LNCaP clone FGC (cell line): ENCODE results near the gene POMT1.

Source experiments
- DNase-seq: peaks from one replicate; pipeline ENCODE4 v3.0.0-alpha.2; 2011; ENCODE audit warnings: low read depth
- H3K4me3 ChIP-seq: 2 replicates; pipeline ENCODE4 v1.5.1; 2011; ENCODE audit warnings: mild to moderate bottlenecking, low read depth, low read length, control low read depth
- TF ChIP-seq, protein P1 (sequence below): IDR thresholded peaks from 2 replicates; pipeline ENCODE4 v1.5.1; 2012; ENCODE audit warnings: mild to moderate bottlenecking; ENCODE audit not compliant: control insufficient read depth, insufficient read depth; ENCODE audit errors: extremely low read depth

The POMT1 gene

DNA sequence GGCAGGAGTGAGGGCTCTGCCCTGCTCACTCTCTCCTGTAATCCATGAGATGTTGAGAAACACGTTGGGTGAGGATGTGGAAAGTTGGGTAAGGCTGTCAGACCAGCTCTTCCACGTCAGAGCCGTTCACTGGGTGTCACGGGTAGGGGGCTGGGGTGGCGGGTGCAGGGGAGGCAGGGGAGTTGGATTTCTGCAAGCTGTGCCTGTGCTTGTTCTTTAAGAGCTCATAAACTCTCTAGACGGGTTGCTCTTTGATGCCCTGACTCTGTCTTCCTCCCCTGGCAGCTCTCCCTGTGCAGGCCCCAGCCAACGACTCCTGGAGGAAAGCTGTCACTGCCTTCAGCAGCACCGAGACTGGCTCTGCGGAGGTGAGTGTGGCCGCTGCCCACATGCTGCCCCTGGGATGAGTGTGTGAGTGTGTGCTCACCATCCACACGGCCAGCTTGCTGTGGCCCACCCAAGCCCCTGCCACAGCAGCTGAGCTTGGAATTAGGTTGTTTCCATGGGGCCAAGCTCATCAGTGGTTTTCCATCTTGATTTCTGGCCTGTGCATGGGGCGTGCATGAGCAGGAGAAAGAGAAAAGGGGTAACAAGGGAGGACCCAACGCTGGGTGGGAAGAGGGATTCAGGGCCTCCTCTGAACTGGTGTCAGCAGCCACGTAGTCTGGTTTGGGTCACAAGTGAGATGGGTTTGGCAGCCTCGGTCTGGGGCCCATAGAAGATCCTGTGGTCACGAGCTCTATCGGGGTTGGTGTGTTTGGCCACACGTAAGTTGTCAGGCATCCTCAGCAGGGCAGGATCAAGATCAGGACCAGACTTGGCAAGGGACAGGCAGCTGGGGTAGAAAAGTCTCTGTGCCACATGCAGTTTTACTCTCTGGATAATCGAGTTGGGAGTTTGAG, 21.0 kb upstream of the POMT1 start:
- DNase-seq, result peak; percentile 75

DNA sequence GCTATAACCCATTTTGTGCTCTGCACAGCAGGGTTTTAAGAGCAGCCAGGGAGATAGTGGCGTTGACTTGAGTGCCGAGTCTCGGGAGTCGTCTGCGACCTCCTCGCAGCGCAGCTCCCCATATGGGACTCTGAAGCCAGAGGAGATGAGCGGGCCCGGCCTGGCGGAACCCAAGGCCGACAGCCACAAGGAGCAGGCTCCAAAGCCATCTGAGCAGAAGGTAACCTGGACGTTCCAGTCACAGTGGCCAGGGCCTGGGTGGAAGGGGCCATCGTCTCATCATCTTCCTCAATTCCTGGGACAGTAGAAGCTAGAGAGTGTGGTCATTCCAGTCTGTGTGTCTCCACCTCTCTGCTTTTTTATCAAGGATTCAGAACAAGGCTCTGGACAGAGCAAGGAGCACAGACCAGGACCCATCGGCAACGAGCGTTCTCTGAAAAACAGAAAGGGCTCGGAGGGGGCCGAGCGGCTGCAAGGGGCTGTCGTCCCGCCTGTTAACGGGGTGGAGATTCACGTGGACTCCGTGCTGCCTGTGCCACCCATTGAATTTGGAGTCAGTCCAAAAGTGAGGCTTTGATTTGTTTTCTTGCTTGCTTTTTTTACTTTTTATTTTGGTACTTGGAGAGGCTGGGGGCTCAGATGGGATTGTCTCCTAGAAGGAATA, 20.2 kb upstream of the POMT1 start:
- H3K4me3 ChIP-seq, result no peak overlapping the region
- TF ChIP-seq, protein P1, sequence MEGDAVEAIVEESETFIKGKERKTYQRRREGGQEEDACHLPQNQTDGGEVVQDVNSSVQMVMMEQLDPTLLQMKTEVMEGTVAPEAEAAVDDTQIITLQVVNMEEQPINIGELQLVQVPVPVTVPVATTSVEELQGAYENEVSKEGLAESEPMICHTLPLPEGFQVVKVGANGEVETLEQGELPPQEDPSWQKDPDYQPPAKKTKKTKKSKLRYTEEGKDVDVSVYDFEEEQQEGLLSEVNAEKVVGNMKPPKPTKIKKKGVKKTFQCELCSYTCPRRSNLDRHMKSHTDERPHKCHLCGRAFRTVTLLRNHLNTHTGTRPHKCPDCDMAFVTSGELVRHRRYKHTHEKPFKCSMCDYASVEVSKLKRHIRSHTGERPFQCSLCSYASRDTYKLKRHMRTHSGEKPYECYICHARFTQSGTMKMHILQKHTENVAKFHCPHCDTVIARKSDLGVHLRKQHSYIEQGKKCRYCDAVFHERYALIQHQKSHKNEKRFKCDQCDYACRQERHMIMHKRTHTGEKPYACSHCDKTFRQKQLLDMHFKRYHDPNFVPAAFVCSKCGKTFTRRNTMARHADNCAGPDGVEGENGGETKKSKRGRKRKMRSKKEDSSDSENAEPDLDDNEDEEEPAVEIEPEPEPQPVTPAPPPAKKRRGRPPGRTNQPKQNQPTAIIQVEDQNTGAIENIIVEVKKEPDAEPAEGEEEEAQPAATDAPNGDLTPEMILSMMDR, result no peak
- DNase-seq, result no peak

More for the DNA sequence above, 21.0 kb upstream of the POMT1 start:
- TF ChIP-seq, protein P1, result no peak
- no peak overlapping the region for H3K4me3 ChIP-seq

DNA sequence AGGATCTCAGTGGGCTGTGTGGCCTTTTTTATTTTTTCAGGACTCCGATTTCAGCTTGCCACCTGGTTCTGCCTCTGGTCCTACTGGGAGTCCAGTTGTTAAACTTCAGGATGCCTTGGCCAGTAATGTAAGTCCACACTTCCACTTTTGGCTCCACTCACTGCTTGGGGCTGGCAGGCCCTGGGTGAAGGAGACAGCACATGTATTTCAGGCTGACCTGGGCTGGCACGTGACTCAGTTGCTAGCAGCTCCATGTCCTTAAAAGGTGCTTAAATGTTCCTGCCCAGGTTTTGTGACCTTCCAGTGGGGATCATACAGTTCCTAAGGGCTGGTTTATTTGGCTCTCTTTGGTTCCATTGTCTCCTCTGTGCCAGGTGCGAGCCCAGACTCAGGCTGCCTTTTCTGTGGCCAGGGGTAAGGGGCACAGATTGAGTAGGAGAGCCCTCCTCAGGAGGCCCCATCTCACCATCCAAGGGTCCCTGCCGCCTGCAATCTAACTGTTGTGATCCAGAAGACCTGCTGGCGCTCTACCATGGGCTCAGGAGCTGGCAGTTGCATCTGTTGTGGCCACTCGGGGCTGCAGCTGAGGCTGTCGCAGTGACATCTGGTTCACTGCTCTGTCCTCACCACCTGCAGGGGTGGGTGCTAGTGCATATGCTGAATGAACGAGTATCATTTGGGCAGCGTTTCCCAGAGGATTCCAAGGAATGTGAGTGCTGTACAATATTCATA, 19.2 kb upstream of the POMT1 start:
- no peak overlapping the region for H3K4me3 ChIP-seq
- TF ChIP-seq, protein P1, result no peak
- no peak for DNase-seq

DNA sequence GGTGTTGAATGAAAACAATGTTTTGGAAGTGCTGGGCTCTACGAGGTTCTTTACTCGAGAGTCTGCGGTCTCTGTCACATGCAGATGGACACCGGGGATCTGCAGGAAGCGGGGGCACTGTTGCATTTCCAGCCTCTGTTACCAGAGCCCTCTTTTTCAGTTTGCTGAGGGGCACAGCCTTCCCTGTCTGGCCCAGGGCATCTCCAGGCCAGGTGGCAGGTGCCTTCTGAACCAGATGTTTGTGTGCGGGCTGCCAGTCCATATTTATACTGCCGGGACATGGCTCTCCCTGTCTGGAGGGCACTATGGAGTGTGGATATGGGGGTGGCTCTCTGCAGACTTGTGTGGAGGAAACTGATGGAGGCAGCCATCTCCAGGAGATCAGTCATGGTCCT, 18.7 kb upstream of the POMT1 start:
- no peak for DNase-seq
- H3K4me3 ChIP-seq, result no peak overlapping the region
- TF ChIP-seq, protein P1, result no peak

DNA sequence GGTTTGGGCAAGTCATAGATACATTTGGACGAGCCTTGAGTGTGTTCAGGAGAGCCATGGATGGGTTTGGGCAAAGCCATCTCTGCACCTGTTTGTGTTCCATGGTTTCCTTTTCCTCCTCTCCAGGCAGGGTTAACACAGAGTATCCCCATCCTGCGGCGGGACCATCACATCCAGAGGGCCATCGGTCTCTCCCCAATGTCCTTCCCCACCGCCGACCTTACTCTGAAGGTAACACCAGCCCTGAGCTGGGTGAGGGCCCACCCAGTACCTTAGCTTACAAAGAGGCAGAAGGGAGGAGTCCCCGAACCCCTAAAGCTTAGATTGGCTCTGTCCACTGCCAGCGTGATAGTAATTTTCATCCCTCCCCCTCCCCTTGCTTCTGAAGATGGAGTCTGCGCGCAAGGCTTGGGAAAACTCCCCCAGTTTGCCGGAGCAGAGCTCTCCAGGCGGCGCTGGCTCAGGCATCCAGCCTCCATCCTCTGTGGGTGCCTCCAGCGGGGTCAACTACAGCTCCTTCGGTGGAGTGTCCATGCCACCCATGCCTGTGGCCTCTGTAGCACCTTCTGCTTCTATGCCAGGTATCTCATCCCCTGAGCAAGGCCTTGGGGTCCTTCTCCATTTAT, 18.0 kb upstream of the POMT1 start:
- no peak for DNase-seq
- TF ChIP-seq, protein P1, result no peak

DNA sequence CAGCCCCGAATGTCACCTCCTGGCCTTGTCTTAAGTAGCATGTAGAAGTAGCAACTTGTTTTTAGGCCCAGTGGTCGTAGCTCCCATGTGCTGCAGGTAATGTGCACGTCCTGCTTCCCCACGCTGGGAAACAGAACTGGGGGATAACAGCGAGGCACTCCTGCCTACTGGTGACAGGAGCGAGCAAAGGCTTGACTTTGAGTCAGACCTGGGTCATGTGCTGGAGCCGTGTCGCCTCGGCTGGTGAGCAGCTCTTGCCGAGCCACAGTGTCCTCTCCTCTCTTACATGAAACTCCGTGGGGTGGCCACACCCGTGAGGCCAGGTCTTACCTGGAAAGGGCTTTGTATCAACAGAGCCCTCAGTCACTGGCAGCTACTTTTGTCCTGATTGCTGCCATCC, 17.5 kb upstream of the POMT1 start:
- TF ChIP-seq, protein P1, result no peak
- H3K4me3 ChIP-seq, result no peak overlapping the region
- no peak for DNase-seq

More for the DNA sequence above, 18.0 kb upstream of the POMT1 start:
- H3K4me3 ChIP-seq, result no peak overlapping the region
